GM12878 (cell line): ENCODE results near the gene TUB. TPM values are rescaled to one million over a fixed set of nuclear protein-coding genes. Genes with fewer than 3 reads are reported as not detected.

Source experiments
- ATAC-seq: fragments of 200-7000 bp; cut with Tn5 transposase; 3 replicates; pipeline ENCODE4 v1.9.1; 2020; ENCODE audit warnings: mild to moderate bottlenecking, moderate library complexity
- BruUV-seq: library from RNA; stranded (reverse); fragments of 400-500 nt; replicated peaks from 2 replicates; lab custom pipeline; 2021; lab: Mats Ljungman, UMichigan
- CTCF ChIA-PET: fragments of 300-600 bp; sonication (Branson Sonifier 250); formaldehyde crosslinking; extraction: SDS; loops from one replicate; lab custom pipeline; 2021; ENCODE audit warnings: inconsistent platforms; lab: Yijun Ruan, JAX
- POLR2A ChIA-PET: fragments of 350-600 bp; formaldehyde crosslinking; extraction: SDS; loops from one replicate; lab custom pipeline; 2021; ENCODE audit warnings: inconsistent platforms; lab: Charles Lee
- RAD21 ChIA-PET: fragments of 300-600 bp; sonication (Branson Sonifier 250); formaldehyde crosslinking; loops from one replicate; lab custom pipeline; 2023; ENCODE audit warnings: antibody characterized with exemption; ENCODE audit not compliant: unreplicated experiment; lab: Charles Lee
- SMC1A ChIA-PET: fragments of 300-600 bp; sonication (Branson Sonifier 250); formaldehyde crosslinking; loops from one replicate; lab custom pipeline; 2023; ENCODE audit not compliant: unreplicated experiment, uncharacterized antibody; lab: Charles Lee
- DNase-seq: peaks from one replicate; pipeline ENCODE4 v3.0.0-alpha.2; 2011; ENCODE audit warnings: low read depth, low spot score
- FAIRE-seq: peaks from 3 replicates; lab custom pipeline; 2011; peaks lifted over from hg19 to GRCh38; lab: Jason Lieb, UNC
- H2AFZ ChIP-seq: 2 replicates; pipeline ENCODE4 v1.6.0; 2011; ENCODE audit warnings: low read depth, low read length, control low read depth; ENCODE audit not compliant: control insufficient read depth
- H3K27ac ChIP-seq: 2 replicates; pipeline ENCODE4 v1.5.1; 2011; ENCODE audit warnings: control low read depth; ENCODE audit not compliant: control insufficient read depth, insufficient read depth
- H3K27me3 ChIP-seq, 2 experiments: replicated peaks in 1 of 2; 2 replicates each; pipeline versions ENCODE4 v1.6.0 to v1.6.1; 2011; ENCODE audit warnings: low read length in 1 of 2; ENCODE audit not compliant: control insufficient read depth in 2 of 2, insufficient read depth in 2 of 2
- H3K36me3 ChIP-seq, 2 experiments: 2 replicates each; pipeline ENCODE4 v1.5.1; 2011; ENCODE audit warnings: low read length in 1 of 2; ENCODE audit not compliant: control insufficient read depth in 2 of 2, insufficient read depth in 2 of 2
- H3K4me1 ChIP-seq: 2 replicates; pipeline ENCODE4 v1.6.1; 2011; ENCODE audit warnings: mild to moderate bottlenecking, low read length, moderate library complexity, mixed read lengths; ENCODE audit not compliant: control insufficient read depth, insufficient read depth
- H3K4me2 ChIP-seq: 2 replicates; pipeline ENCODE4 v1.6.0; 2011; ENCODE audit warnings: control low read depth; ENCODE audit not compliant: control insufficient read depth, insufficient read depth
- H3K4me3 ChIP-seq: fragments of 200-600 bp; sonication (generic); 2 replicates; pipeline ENCODE4 v1.5.1; 2016
- H3K79me2 ChIP-seq: 2 replicates; pipeline ENCODE4 v1.6.0; 2011; ENCODE audit warnings: low read length; ENCODE audit not compliant: control insufficient read depth, insufficient read depth
- H3K9ac ChIP-seq: 2 replicates; pipeline ENCODE4 v1.8.0; 2011; ENCODE audit warnings: low read length, control low read depth, mixed read lengths; ENCODE audit not compliant: control insufficient read depth, insufficient read depth
- H3K9me3 ChIP-seq: replicated peaks from 3 replicates; pipeline ENCODE4 v1.5.1; 2011; ENCODE audit warnings: mild to moderate bottlenecking, low read length; ENCODE audit not compliant: control insufficient read depth, insufficient read depth
- H4K20me1 ChIP-seq: 2 replicates; pipeline ENCODE4 v1.6.0; 2011; ENCODE audit not compliant: control insufficient read depth, insufficient read depth
- ATF2 ChIP-seq: IDR thresholded peaks from 2 replicates; pipeline ENCODE4 v1.6.1; 2012; ENCODE audit warnings: low read length, inconsistent platforms
- CHD1 ChIP-seq: IDR thresholded peaks from 2 replicates; pipeline ENCODE4 v1.6.1; 2012; ENCODE audit warnings: low read depth, low read length, improper control_type of control experiment
- CHD2 ChIP-seq: IDR thresholded peaks from 2 replicates; pipeline ENCODE4 v1.6.1; 2011; ENCODE audit warnings: low read depth, low read length, improper control_type of control experiment, borderline replicate concordance
- IKZF1 ChIP-seq: fragments of 450-650 bp; conservative IDR thresholded peaks from 2 replicates; pipeline ENCODE4 v1.6.1; 2017; ENCODE audit warnings: antibody characterized with exemption, mild to moderate bottlenecking
- NR2C2 ChIP-seq: IDR thresholded peaks from 2 replicates; pipeline ENCODE4 v1.6.1; 2011; ENCODE audit warnings: borderline replicate concordance, low read depth; ENCODE audit not compliant: control insufficient read depth, insufficient read length
- PAX8 ChIP-seq: fragments of 450-650 bp; IDR thresholded peaks from 2 replicates; pipeline ENCODE4 v1.6.1; 2017; ENCODE audit warnings: mild to moderate bottlenecking, moderate library complexity
- PKNOX1 ChIP-seq: fragments of 450-650 bp; IDR thresholded peaks from 2 replicates; pipeline ENCODE4 v1.6.1; 2016; ENCODE audit warnings: mild to moderate bottlenecking
- POLR2AphosphoS5 ChIP-seq: IDR thresholded peaks from 2 replicates; pipeline ENCODE4 v1.6.1; 2011; ENCODE audit warnings: mild to moderate bottlenecking, low read length, inconsistent platforms
- RELA ChIP-seq: fragments of 450-650 bp; IDR thresholded peaks from 2 replicates; pipeline ENCODE4 v1.8.0; 2014; ENCODE audit warnings: borderline replicate concordance; ENCODE audit not compliant: partially characterized antibody
- SMAD1 ChIP-seq: fragments of 450-650 bp; IDR thresholded peaks from 2 replicates; pipeline ENCODE4 v1.6.1; 2018; ENCODE audit warnings: mild to moderate bottlenecking, low read depth; ENCODE audit not compliant: partially characterized antibody
- SRF ChIP-seq, 2 experiments: IDR thresholded peaks; 2 replicates each; pipeline ENCODE4 v1.6.1; 2011; ENCODE audit warnings: low read depth in 2 of 2, low read length in 2 of 2, mild to moderate bottlenecking in 1 of 2, moderate library complexity in 1 of 2
- TBL1XR1 ChIP-seq: IDR thresholded peaks from 2 replicates; pipeline ENCODE4 v1.6.1; 2012; ENCODE audit warnings: low read depth, low read length, improper control_type of control experiment
- ZNF384 ChIP-seq: IDR thresholded peaks from 2 replicates; pipeline ENCODE4 v1.6.1; 2012; ENCODE audit warnings: low read depth, mild to moderate bottlenecking, low read length, improper control_type of control experiment, borderline replicate concordance
- WGBS: methylation state at CpG from one replicate; pipeline ENCODE4 v1.1.6; 2016; ENCODE audit warnings: low lambda C conversion rate; ENCODE audit not compliant: insufficient replicate concordance, insufficient coverage; ENCODE audit errors: missing lambda C conversion rate; 5-methylcytosine and 5-hydroxymethylcytosine counted together
- in situ Hi-C: fragments of 300-500 bp; cut with MboI; formaldehyde crosslinking; loops from 9 replicates; pipeline ENCODE4 v1.14.3; 2018; ENCODE audit warnings: mixed read lengths
- intact Hi-C: fragments of 100-400 bp; cut with micrococcal nuclease; formaldehyde crosslinking; loops from one replicate; pipeline ENCODE4 v1.14.2; 2022; ENCODE audit not compliant: unreplicated experiment
- polyA plus RNA-seq, 11 experiments: library from polyadenylated mRNA; depleted of rRNA in 4 of 11; unstranded in 6 of 11; stranded (reverse) in 5 of 11; fragments of >200 nt; fragmentation: Nextera tagmentation in 4 of 11; fragmentation: Illumina TruSeq in 1 of 11; extraction: Ambion mirVana in 4 of 11; extraction: Trizol in 1 of 11; gene quantifications; 1 replicate in 1 of 11; 2 replicates in 10 of 11; pipeline versions ENCODE4 v1.2.1 to v1.2.3, GENCODE V29; 2011 to 2016; ENCODE audit warnings: inconsistent platforms in 2 of 11, missing spikeins in 2 of 11, low read depth in 1 of 11
- total RNA-seq, 4 experiments: library from RNA; depleted of rRNA in 3 of 4; stranded (reverse); fragments of >200 nt in 3 of 4; fragmentation: Illumina TruSeq in 1 of 4; extraction: Trizol in 1 of 4; gene quantifications; 2 replicates each; pipeline versions ENCODE4 v1.2.1 to v1.2.3, GENCODE V29; 2013 to 2021

Gene TUB
- total and polyA plus RNA-seq, 10 of the 15 experiments (the other 5 are each of a cell fraction or from before 2014, with no cell fraction given), result 0.01 to 0.06 (median 0.03) TPM; not detected in 6

- DNase-seq (no peak), FAIRE-seq (no peak), ATAC-seq (no peak)
- Histone ChIP-seq H3K36me3 (no peaks in the 10 kb centered on the region), H3K9me3 (no peaks in the 10 kb centered on the region), H3K79me2 (no peaks in the 10 kb centered on the region), H3K27ac (no peak overlapping the region), H2AFZ (no peak overlapping the region), H3K4me2 (no peak overlapping the region), H3K4me1 (no peaks in the 10 kb centered on the region), H4K20me1 (no peaks in the 10 kb centered on the region), H3K4me3 (no peak overlapping the region), H3K27me3 (no peaks in the 10 kb centered on the region), H3K9ac (no peak overlapping the region)
- ChIA-PET POLR2A (no interaction called here), RAD21 (no interaction called here), SMC1A (interaction anchor here (1.6 kb wide), 1 partner anchor 12 kb away, joined by 3 read pairs; no protein-coding TSS in a partner anchor), CTCF (interaction anchor here (1.4 kb wide), 1 partner anchor 26 kb away, joined by 5 read pairs; no protein-coding TSS in a partner anchor)
- WGBS, result 39% methylated on average over 10 of the region's 10 CpGs
- no TSS peak for BruUV-seq
- intact Hi-C loops, result no loop called here
- no peak for TF ChIP-seq SMAD1
- TF ChIP-seq ATF2, result no peak
- TF ChIP-seq CHD2, result no peak
- no peak for TF ChIP-seq ZNF384
- TF ChIP-seq PAX8, result no peak
- no peak for TF ChIP-seq POLR2AphosphoS5
- TF ChIP-seq PKNOX1, result no peak
- no peak for TF ChIP-seq SRF (IDR thresholded peaks at IDR 0.05; ENCODE audit: low read depth in 2 of 2, low read length in 2 of 2)
- no peak for TF ChIP-seq NR2C2
- TF ChIP-seq RELA, result no peak
- no peak for TF ChIP-seq IKZF1
- no peak for TF ChIP-seq CHD1
- no peak for TF ChIP-seq TBL1XR1
- in situ Hi-C loops, result no loop called here
Measured at GRCh38 chr11:8059571-8060011, 21.4 kb upstream of the TUB start.
